Thyroid gland (tissue), 4 donors: ENCODE results near the gene ATF6. TPM values are rescaled to one million over a fixed set of nuclear protein-coding genes. Genes with fewer than 3 reads are reported as not detected.
A peak's percentile ranks its signal among the peaks of the same experiment; 100 is the strongest.

Source experiments
- DNase-seq, 2 donors: peaks; one replicate each; pipeline ENCODE4 v3.0.0-alpha.2; 2019
- H3K27ac ChIP-seq, 3 donors: fragments of 200-600 bp; sonication (generic); 1 replicate in 2 of 3; 2 replicates in 1 of 3; pipeline ENCODE4 v1.5.1; 2016 to 2019; ENCODE audit warnings: mild to moderate bottlenecking in 1 of 3, moderate library complexity in 1 of 3
- H3K27me3 ChIP-seq: fragments of 200-600 bp; sonication (generic); one replicate; pipeline ENCODE4 v1.5.1; 2019
- H3K36me3 ChIP-seq, 2 donors: fragments of 200-600 bp; sonication (generic); one replicate each; pipeline ENCODE4 v1.5.1; 2016 to 2019
- H3K4me1 ChIP-seq, 2 donors: fragments of 200-600 bp; sonication (generic); one replicate each; pipeline ENCODE4 v1.5.1; 2017 to 2019
- H3K4me3 ChIP-seq, 3 donors: fragments of 200-600 bp; sonication (generic); replicated peaks in 1 of 3; 1 replicate in 2 of 3; 2 replicates in 1 of 3; pipeline ENCODE4 v1.5.1; 2016; ENCODE audit warnings: mild to moderate bottlenecking in 1 of 3
- H3K9me3 ChIP-seq: fragments of 200-600 bp; sonication (generic); one replicate; pipeline ENCODE4 v1.5.1; 2017
- POLR2A ChIP-seq, 2 donors: fragments of 450-650 bp; IDR thresholded peaks; one replicate each; pipeline ENCODE4 v1.6.1; 2017; ENCODE audit warnings: antibody characterized with exemption in 2 of 2, mild to moderate bottlenecking in 2 of 2, moderate library complexity in 1 of 2
- WGBS, 2 donors: methylation state at CpG; one replicate each; pipeline ENCODE4 v1.1.5; 2017; 5-methylcytosine and 5-hydroxymethylcytosine counted together
- intact Hi-C: fragments of 100-400 bp; cut with DNase I; formaldehyde crosslinking; loops from one replicate; pipeline ENCODE4 v1.15.1; 2023
- total RNA-seq, 4 donors: library from RNA; depleted of rRNA; stranded (reverse); fragments of >200 nt; gene quantifications; one replicate each; pipeline ENCODE4 v1.2.3, GENCODE V29; 2016
- TF ChIP-seq, protein P1 (sequence below), 6 experiments: fragments of 200-600 bp in 3 of 6; fragments of 450-650 bp in 3 of 6; sonication (generic) in 3 of 6; IDR thresholded peaks; one replicate each; pipeline ENCODE4 v1.5.1; 2016 to 2019; ENCODE audit warnings: antibody characterized with exemption in 6 of 6, mild to moderate bottlenecking in 2 of 6, inconsistent platforms in 1 of 6, moderate library complexity in 1 of 6

The ATF6 gene
- total RNA-seq, 4 donors from 2014 or later = 35.8 to 45.6 (median 38.7) TPM

DNA sequence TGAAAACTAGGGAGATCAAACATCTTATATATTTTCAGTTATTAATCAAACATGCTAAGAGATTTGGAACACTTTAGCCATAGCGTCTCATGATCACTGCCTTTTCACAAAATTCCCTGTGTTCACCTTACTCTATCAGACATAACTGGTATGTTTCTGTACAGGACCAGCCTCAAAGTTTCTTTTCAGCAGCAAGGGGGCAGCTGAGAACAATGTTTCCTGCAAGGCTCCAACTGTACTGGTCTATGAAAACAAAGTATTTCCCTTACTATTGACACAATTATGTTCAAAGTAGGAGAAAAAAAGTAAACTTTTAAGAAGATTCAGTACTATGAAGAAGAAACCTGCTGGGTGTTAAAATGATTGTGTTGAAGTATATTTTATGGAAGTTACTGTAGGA lies 98.5 kb downstream of the ATF6 start:
- H3K36me3 ChIP-seq = peaks cover 0 to 5% of the 10 kb centered on the region in 2 donors
- intact Hi-C loops = no loop called here
- TF ChIP-seq POLR2A (IDR thresholded peaks at IDR 0.05) = no peak
- TF ChIP-seq, protein P1, sequence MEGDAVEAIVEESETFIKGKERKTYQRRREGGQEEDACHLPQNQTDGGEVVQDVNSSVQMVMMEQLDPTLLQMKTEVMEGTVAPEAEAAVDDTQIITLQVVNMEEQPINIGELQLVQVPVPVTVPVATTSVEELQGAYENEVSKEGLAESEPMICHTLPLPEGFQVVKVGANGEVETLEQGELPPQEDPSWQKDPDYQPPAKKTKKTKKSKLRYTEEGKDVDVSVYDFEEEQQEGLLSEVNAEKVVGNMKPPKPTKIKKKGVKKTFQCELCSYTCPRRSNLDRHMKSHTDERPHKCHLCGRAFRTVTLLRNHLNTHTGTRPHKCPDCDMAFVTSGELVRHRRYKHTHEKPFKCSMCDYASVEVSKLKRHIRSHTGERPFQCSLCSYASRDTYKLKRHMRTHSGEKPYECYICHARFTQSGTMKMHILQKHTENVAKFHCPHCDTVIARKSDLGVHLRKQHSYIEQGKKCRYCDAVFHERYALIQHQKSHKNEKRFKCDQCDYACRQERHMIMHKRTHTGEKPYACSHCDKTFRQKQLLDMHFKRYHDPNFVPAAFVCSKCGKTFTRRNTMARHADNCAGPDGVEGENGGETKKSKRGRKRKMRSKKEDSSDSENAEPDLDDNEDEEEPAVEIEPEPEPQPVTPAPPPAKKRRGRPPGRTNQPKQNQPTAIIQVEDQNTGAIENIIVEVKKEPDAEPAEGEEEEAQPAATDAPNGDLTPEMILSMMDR (IDR thresholded peaks at IDR 0.05) = peak in 4 of 6 experiments; percentile 21 to 40 (median 37)
- H3K27me3 ChIP-seq = no peaks in the 10 kb centered on the region
- H3K27ac ChIP-seq = no peak overlapping the region
- H3K9me3 ChIP-seq = no peaks in the 10 kb centered on the region
- no peak overlapping the region for H3K4me3 ChIP-seq
- WGBS, 2 donors = 78 to 92% methylated on average over 1 of the region's 1 CpG
- peak in 1 of 2 donors; percentile 3 for DNase-seq
- peaks cover 9% of the 10 kb centered on the region in 2 donors for H3K4me1 ChIP-seq

DNA sequence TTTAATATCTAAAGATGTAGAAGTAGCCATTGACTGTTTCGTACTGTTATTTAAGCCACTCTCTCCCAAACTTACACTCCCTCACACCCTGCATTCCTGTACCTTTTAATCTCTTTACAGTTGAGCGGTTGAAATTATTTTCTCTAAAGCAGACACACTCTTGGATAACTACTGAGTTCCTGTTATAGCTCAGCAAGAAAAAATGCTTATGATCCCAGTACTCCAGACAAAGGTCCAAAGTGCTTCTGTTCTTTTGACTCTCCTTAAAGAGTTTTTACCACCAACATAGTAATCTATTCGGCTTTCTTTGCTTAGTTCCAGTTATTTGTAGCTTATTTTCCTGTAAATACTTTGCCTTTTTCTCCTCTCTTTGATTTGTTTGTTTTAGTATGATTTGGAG lies 100.1 kb downstream of the ATF6 start:
- Histone ChIP-seq H3K36me3 (no peaks in the 10 kb centered on the region), H3K9me3 (no peaks in the 10 kb centered on the region), H3K27me3 (no peaks in the 10 kb centered on the region), H3K4me1 (peaks cover 9% of the 10 kb centered on the region in 2 donors), H3K27ac (peak overlapping the region in 1 of 3 donors; percentile 7), H3K4me3 (no peak overlapping the region)
- intact Hi-C loops = no loop called here
- DNase-seq = no peak
- WGBS, 2 donors = 51 to 54% methylated on average over 3 of the region's 3 CpGs
- no peak for TF ChIP-seq POLR2A (IDR thresholded peaks at IDR 0.05)
- TF ChIP-seq, protein P1 (IDR thresholded peaks at IDR 0.05) = no peak

DNA sequence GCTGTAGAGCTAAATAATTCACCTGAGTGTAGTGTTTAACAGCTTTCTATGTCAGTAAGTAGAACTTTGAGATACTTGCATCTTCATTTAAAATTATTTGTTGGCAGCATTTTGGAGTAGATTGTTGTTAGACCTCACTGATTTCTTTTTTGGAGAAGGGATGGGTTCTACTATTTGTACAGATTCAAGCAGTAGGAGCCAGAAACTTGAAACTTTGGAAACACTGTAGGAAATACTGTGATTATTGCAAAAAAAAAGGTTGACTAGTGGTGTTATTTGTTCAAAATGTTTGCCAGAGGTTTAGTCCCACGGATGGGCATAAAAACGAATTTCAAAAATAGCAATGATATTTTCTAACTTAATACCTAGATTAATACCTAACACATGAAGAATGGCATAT lies 102.7 kb downstream of the ATF6 start:
- Histone ChIP-seq H3K36me3 (no peaks in the 10 kb centered on the region), H3K4me3 (no peak overlapping the region), H3K27me3 (no peaks in the 10 kb centered on the region), H3K4me1 (peaks cover 9% of the 10 kb centered on the region in 2 donors), H3K27ac (no peak overlapping the region), H3K9me3 (no peaks in the 10 kb centered on the region)
- TF ChIP-seq POLR2A (IDR thresholded peaks at IDR 0.05) = no peak
- TF ChIP-seq, protein P1 (IDR thresholded peaks at IDR 0.05) = no peak
- 77 to 81% methylated on average over 2 of the region's 2 CpGs for WGBS, 2 donors
- intact Hi-C loops = no loop called here
- no peak for DNase-seq

DNA sequence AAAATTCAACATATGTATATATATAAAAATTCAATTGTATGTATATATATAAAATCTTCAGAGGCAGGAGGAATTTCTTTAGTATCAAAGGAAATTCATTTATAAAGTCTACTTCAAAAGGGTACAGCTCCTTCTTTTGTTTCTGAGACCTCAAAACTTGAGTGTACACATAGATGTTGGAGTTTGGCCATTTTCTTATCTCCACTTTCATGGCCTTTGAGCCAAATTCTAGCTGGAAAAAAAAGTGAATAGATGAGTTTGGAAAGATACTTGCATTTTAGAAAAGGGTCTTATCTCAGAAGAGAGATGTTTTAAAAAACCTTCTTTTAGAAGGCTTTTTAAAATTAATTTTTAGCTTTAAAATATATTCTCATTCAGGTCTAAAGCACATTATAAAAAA lies 103.2 kb downstream of the ATF6 start:
- TF ChIP-seq, protein P1 (IDR thresholded peaks at IDR 0.05) = no peak
- TF ChIP-seq POLR2A (IDR thresholded peaks at IDR 0.05) = no peak
- Histone ChIP-seq H3K4me1 (peaks cover 9% of the 10 kb centered on the region in 2 donors), H3K36me3 (no peaks in the 10 kb centered on the region), H3K9me3 (no peaks in the 10 kb centered on the region), H3K27ac (no peak overlapping the region), H3K27me3 (no peaks in the 10 kb centered on the region), H3K4me3 (no peak overlapping the region)
- intact Hi-C loops = no loop called here
- DNase-seq = no peak

DNA sequence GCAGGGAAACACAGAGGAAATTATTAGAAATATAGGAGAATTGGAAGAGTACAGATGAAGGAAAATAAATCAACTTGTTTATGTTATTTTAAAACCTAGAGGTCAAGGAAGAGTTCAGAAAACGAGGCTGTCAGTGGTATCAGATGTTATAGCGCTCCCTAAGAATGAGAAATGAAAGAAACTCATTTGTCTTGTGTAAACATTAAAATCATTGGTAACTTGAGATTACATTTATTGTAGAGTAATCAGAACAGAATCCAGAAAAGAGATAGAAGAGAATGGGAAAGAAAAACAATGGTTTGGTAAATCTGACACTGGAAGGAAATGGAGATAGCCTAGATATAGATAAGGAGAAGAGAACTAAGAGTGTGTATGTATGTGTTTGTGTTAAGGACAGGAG lies 106.4 kb downstream of the ATF6 start:
- no peaks in the 10 kb centered on the region for H3K27me3 ChIP-seq
- no peak overlapping the region for H3K27ac ChIP-seq
- no peaks in the 10 kb centered on the region for H3K36me3 ChIP-seq
- no peak for DNase-seq
- intact Hi-C loops = no loop called here
- H3K4me3 ChIP-seq = no peak overlapping the region
- TF ChIP-seq, protein P1 (IDR thresholded peaks at IDR 0.05) = no peak
- no peak for TF ChIP-seq POLR2A (IDR thresholded peaks at IDR 0.05)
- no peaks in the 10 kb centered on the region for H3K9me3 ChIP-seq
- H3K4me1 ChIP-seq = no peaks in the 10 kb centered on the region
- 81 to 89% methylated on average over 2 of the region's 2 CpGs for WGBS, 2 donors
